Transverse colon (tissue), 4 donors: ENCODE results near the gene MDFI. TPM values are rescaled to one million over a fixed set of nuclear protein-coding genes. Genes with fewer than 3 reads are reported as not detected.
"Not testable (repeated sequence)": the region's sequence is repeated elsewhere in the genome, so short reads cannot be mapped to it uniquely, and the experiment has no call there.

ENCODE experiments used
- DNase-seq: peaks from one replicate; pipeline ENCODE4 v3.0.0-alpha.2; 2019
- H3K27ac ChIP-seq, 4 donors: fragments of 200-600 bp; sonication (generic); 2 replicates each; pipeline ENCODE4 v1.5.1; 2016 to 2018; ENCODE audit warnings: inconsistent platforms in 4 of 4
- H3K27me3 ChIP-seq: fragments of 200-600 bp; sonication (generic); 2 replicates; pipeline ENCODE4 v1.5.1; 2017; ENCODE audit warnings: inconsistent platforms
- H3K36me3 ChIP-seq, 4 donors: fragments of 200-600 bp; sonication (generic); 2 replicates each; pipeline ENCODE4 v1.5.1; 2017 to 2019; ENCODE audit warnings: inconsistent platforms in 4 of 4
- H3K4me1 ChIP-seq, 4 donors: fragments of 200-600 bp; sonication (generic); 2 replicates each; pipeline ENCODE4 v1.5.1; 2017 to 2020; ENCODE audit warnings: inconsistent platforms in 4 of 4
- H3K4me3 ChIP-seq, 4 donors: fragments of 200-600 bp; sonication (generic); 1 replicate in 1 of 4; 2 replicates in 3 of 4; pipeline versions ENCODE4 v1.5.1 to v1.6.1; 2017 to 2019; ENCODE audit warnings: inconsistent platforms in 4 of 4
- H3K9me3 ChIP-seq, 2 donors: fragments of 200-600 bp; sonication (generic); 2 replicates each; pipeline ENCODE4 v1.5.1; 2017 to 2019; ENCODE audit warnings: inconsistent platforms in 2 of 2
- EP300 ChIP-seq: sonication (generic); formaldehyde crosslinking; IDR thresholded peaks from one replicate; pipeline ENCODE4 v1.6.1; 2017; ENCODE audit warnings: antibody characterized with exemption, low read depth
- POLR2A ChIP-seq: fragments of 450-650 bp; IDR thresholded peaks from one replicate; pipeline ENCODE4 v1.6.1; 2016; ENCODE audit warnings: antibody characterized with exemption, mild to moderate bottlenecking, moderate library complexity
- POLR2AphosphoS5 ChIP-seq, 3 donors: sonication (generic); formaldehyde crosslinking; IDR thresholded peaks; one replicate each; pipeline ENCODE4 v1.6.1; 2016; ENCODE audit warnings: antibody characterized with exemption in 3 of 3
- WGBS, 2 donors: methylation state at CpG; one replicate each; pipeline ENCODE4 v1.1.5; 2018; ENCODE audit warnings: low coverage in 1 of 2; 5-methylcytosine and 5-hydroxymethylcytosine counted together
- in situ Hi-C, 4 donors: fragments of 200-750 bp; cut with MboI; loops; one replicate each; pipeline versions ENCODE4 v1.15.0 to v1.15.1; 2017; ENCODE audit warnings: low sequenced_read_pairs in 3 of 4, low pct_ligation_motif_present in 1 of 4, low pct_unique_long_range_greater_than_20kb in 1 of 4
- intact Hi-C: fragments of 100-400 bp; cut with DNase I; formaldehyde crosslinking; loops from one replicate; pipeline ENCODE4 v1.15.1; 2023; ENCODE audit warnings: low total_unique reads
- total RNA-seq, 4 donors: library from RNA; depleted of rRNA; stranded (reverse); fragments of >200 nt; gene quantifications; one replicate each; pipeline ENCODE4 v1.1.0, GENCODE V29; 2016
- TF ChIP-seq, protein P1 (sequence below), 5 experiments: fragments of 200-600 bp in 3 of 5; fragments of 450-650 bp in 2 of 5; sonication (generic) in 3 of 5; IDR thresholded peaks; 1 replicate in 2 of 5; 2 replicates in 3 of 5; pipeline ENCODE4 v1.5.1; 2016 to 2017; ENCODE audit warnings: antibody characterized with exemption in 5 of 5, inconsistent platforms in 3 of 5, mild to moderate bottlenecking in 2 of 5, moderate library complexity in 1 of 5

MDFI gene
- total RNA-seq, 4 donors from 2014 or later = 2.1 to 2.2 TPM; not detected in 2

DNA sequence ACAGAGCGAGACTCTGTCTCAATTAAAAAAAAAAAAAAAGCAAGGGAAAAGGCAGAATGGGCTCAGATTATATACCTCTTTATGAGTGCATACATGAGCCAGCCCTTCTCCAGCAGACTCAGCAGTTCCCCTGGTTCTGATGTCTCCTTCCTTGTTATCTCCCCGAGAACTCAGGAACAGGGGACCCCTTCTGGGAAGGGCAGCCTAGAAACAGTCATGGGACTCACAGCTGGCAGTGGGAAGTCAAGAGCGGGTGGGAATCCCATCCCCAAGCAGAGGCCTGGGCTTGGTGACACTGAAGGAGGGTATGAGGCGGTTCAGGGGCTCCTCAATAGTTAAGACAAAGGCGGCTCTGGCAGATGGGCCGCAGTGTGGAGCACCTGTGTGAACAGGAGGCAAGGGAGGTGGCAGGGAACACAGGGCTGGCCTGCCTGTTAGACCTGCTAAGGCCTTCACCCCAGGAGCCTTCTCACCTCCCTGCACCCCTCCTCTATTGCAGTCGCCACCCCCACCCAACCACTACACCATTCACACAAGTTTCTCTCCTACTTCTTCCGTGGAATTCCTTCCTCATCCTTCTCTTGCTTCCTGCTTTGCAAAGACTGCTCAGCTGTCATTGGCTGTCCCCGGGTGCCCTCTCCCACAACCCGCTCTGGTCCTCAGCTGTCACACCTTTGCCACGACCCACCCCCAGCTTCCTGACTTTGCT, 29.7 kb upstream of the MDFI start:
- DNase-seq = no peak
- in situ Hi-C loops (loop anchor here in 1 of 4 donors (10.0 kb wide), 1 partner anchor 76 kb away; no protein-coding TSS in a partner anchor), intact Hi-C loops (no loop called here)
- no peak for TF ChIP-seq EP300
- no peak for TF ChIP-seq POLR2AphosphoS5 (IDR thresholded peaks at IDR 0.05)
- TF ChIP-seq POLR2A = no peak
- TF ChIP-seq, protein P1, sequence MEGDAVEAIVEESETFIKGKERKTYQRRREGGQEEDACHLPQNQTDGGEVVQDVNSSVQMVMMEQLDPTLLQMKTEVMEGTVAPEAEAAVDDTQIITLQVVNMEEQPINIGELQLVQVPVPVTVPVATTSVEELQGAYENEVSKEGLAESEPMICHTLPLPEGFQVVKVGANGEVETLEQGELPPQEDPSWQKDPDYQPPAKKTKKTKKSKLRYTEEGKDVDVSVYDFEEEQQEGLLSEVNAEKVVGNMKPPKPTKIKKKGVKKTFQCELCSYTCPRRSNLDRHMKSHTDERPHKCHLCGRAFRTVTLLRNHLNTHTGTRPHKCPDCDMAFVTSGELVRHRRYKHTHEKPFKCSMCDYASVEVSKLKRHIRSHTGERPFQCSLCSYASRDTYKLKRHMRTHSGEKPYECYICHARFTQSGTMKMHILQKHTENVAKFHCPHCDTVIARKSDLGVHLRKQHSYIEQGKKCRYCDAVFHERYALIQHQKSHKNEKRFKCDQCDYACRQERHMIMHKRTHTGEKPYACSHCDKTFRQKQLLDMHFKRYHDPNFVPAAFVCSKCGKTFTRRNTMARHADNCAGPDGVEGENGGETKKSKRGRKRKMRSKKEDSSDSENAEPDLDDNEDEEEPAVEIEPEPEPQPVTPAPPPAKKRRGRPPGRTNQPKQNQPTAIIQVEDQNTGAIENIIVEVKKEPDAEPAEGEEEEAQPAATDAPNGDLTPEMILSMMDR (IDR thresholded peaks at IDR 0.05) = no peak
- H3K36me3 ChIP-seq = no peaks in the 10 kb centered on the region
- no peak overlapping the region for H3K27ac ChIP-seq
- H3K9me3 ChIP-seq = no peaks in the 10 kb centered on the region
- no peaks in the 10 kb centered on the region for H3K4me1 ChIP-seq
- WGBS, 2 donors = 80 to 96% methylated on average over 4 to 11 of the region's 11 CpGs
- no peak overlapping the region for H3K4me3 ChIP-seq
- H3K27me3 ChIP-seq = no peaks in the 10 kb centered on the region

DNA sequence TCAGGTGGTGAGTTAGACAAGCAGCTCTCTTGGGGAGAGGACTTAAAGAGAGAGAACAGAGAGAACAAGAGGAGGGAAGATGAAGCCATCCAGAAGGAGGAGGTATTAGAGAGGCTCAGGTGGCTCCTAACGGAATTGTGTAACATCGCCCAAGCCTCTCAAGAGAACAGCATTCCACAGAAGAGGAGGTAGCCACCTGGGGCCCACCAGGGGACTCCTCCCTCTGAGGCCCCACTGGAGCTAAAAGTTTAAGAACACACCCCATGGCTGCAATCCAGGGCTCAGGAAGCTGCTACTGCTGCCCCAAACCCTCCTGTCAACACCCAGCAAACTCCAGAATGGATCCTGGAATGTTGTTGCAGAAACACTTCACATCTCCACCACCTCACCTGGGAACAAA, 23.6 kb upstream of the MDFI start:
- 93% methylated on average over 2 of the region's 2 CpGs for WGBS, 2 donors
- Histone ChIP-seq H3K4me1 (no peaks in the 10 kb centered on the region), H3K4me3 (no peak overlapping the region), H3K9me3 (no peaks in the 10 kb centered on the region), H3K27me3 (no peaks in the 10 kb centered on the region), H3K27ac (no peak overlapping the region), H3K36me3 (no peaks in the 10 kb centered on the region)
- intact Hi-C loops = no loop called here
- in situ Hi-C loops = no loop called here
- TF ChIP-seq POLR2AphosphoS5 (IDR thresholded peaks at IDR 0.05) = no peak
- TF ChIP-seq POLR2A = no peak
- TF ChIP-seq, protein P1 (IDR thresholded peaks at IDR 0.05) = no peak
- no peak for TF ChIP-seq EP300
- DNase-seq = no peak

DNA sequence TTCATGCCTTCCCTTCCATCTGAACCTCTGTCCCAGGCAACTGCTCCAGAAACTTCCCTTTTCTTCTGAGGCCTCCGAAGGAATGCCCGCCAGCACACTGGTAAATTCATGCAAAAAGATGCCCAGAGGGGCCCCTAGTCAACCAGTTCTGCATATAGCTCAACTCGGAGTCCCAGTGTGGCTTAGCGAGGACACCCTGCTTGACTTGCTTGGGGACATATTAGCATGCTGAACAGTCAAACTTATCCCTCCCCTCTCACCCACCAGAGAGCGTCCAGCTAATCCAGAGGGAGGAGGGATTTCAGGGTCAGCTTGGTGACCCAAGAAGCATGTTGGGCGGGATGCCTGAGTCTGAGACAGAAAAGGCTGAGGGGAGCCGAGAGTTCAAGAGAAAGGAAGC, 23.0 kb upstream of the MDFI start:
- DNase-seq = no peak
- intact Hi-C loops (no loop called here), in situ Hi-C loops (no loop called here)
- Histone ChIP-seq H3K4me1 (no peaks in the 10 kb centered on the region), H3K27ac (no peak overlapping the region), H3K27me3 (no peaks in the 10 kb centered on the region), H3K9me3 (no peaks in the 10 kb centered on the region), H3K4me3 (no peak overlapping the region), H3K36me3 (no peaks in the 10 kb centered on the region)
- 53 to 81% methylated on average over 2 to 7 of the region's 7 CpGs for WGBS, 2 donors
- TF ChIP-seq EP300 = no peak
- no peak for TF ChIP-seq POLR2A
- TF ChIP-seq, protein P1 (IDR thresholded peaks at IDR 0.05) = no peak
- no peak for TF ChIP-seq POLR2AphosphoS5 (IDR thresholded peaks at IDR 0.05)

DNA sequence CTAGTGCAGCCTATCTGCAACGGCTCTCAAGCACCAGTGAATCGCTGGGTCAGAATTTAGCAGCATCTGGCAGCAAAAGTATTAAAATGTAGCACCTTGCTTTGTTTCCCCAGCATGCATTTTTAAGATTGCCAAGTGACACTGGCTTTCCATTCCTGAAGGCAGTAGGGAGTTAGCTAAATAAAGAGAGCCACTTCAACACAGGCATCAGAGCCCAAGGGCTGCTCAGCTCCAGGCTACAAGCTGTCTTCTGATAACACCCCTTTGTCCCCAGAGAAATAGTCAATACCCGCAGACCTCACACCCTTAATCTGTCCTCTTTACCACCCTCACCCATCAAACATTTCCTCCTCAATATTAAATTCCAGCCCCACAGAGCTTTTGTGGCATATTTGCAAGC, 19.7 kb upstream of the MDFI start:
- Histone ChIP-seq H3K4me1 (no peaks in the 10 kb centered on the region), H3K27ac (no peak overlapping the region), H3K27me3 (peaks cover 4% of the 10 kb centered on the region), H3K4me3 (no peak overlapping the region), H3K36me3 (no peaks in the 10 kb centered on the region), H3K9me3 (no peaks in the 10 kb centered on the region)
- in situ Hi-C loops (no loop called here), intact Hi-C loops (no loop called here)
- DNase-seq = no peak
- 90% methylated on average over 3 of the region's 3 CpGs; no CpG with 5 or more reads in 1 of the 2 donors for WGBS, 2 donors
- TF ChIP-seq POLR2AphosphoS5 (IDR thresholded peaks at IDR 0.05) = no peak
- no peak for TF ChIP-seq POLR2A
- no peak for TF ChIP-seq EP300
- TF ChIP-seq, protein P1 (IDR thresholded peaks at IDR 0.05) = no peak

DNA sequence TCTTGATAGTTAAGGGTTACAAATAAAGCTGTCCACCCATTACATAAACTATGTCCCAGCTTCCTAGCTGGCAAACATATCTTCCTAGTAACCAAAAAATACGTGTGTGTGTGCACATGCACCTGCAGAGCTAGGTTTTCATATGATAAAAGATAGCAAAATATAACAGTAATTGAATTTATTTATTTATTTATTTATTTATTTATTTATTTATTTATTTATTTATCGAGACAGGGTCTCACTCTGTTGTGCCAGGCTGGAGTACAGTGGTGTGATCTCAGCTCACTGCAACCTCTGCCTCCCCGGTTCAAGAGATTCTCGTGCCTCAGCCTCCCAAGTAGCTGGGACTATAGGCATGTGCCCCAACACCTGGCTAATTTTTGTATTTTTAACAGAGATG, 19.1 kb upstream of the MDFI start:
- H3K27ac ChIP-seq, H3K4me3 ChIP-seq, H3K4me1 ChIP-seq, H3K27me3 ChIP-seq, in situ Hi-C loops, intact Hi-C loops, DNase-seq, H3K36me3 ChIP-seq, H3K9me3 ChIP-seq: not testable (repeated sequence)
- WGBS, 2 donors = 67 to 74% methylated on average over 4 of the region's 4 CpGs
